ENCODE data around the gene PPP1R13L. TPM values are rescaled to one million over a fixed set of nuclear protein-coding genes. Genes with fewer than 3 reads are reported as not detected.
"Not testable (repeated sequence)": the region's sequence is repeated elsewhere in the genome, so short reads cannot be mapped to it uniquely, and the experiment has no call there.

PPP1R13L gene
- total RNA-seq = 17.6 TPM
- long read RNA-seq, transcript PPP1R13L-204 (6 exons, 2,512 nt) = major isoform, 9 of 10 reads
- long read RNA-seq, partial matches to known transcripts = 0 of 10 reads
- long read RNA-seq, other reads (novel, unspliced or antisense) = 1 of 10 reads

GRCh38 chr19:45404557-45405434 is at the start of gene PPP1R13L:
TSS of gene PPP1R13L (minus strand) at chr19:45405069. CDS start at chr19:45398318, 6,751 bp downstream.
- DNase-seq (ENCODE audit: low spot score) = no peak

DNA sequence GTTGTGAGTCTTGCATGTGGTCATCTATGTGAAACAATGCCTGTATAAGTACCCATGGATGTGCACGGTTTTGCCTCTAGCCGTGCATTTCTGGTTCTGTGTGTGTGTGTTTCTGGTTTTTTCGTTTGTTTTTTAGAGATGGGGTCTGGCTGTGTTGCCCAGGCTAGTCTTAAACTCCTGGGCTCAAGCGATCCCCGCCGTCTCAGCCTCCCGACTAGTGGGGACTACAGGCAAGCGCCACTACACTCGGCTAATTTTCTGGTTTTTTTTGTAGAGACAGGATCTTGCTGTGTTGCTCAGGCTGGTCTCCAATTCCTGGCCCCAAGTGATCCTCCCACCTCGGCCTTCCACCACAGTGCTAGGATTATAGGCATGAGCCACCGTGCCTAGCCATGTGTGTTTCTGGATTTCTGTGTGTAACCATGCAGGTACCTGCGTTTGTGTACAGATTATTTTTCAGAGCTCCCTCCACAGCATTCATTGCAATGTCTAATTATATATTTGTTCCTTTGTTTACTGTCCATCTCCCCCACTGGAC is 47.0 kb upstream of the PPP1R13L start:
- DNase-seq (ENCODE audit: low spot score) = no peak

DNA sequence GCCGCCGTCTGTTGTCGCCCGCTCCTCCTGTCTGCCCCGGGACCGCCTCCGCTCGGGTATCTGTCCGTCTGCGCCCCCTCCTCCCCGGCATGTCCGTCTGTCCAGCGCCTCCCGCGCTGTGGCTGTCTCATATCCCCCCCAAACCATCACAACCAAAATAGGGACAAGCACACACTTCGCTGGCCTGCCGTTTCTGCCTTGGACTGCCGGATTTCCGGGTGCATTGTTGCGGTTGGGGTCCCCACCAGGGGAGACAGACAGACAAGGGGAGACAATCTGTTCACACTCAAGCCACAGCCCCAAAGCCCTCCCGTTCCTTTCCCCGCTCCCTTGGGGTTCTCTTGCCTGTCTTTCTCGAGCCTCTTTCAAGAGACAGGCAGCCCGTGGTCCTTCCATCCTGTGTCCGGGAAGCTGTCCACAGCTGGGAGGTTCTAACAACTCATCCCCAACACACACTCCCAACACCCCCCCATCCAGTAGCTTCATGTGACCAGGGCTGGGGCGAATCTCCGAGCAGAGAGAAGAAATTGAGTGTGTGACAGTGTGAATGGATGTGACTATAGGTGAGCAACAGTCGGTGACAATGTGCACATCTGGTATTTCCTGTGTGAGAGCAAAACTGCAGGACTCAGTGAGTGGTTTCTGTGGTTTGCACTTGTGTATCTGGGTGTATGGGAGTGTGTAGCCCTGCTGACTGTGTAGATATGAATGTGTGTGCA is 46.4 kb upstream of the PPP1R13L start:
- no peak for DNase-seq (ENCODE audit: low spot score)

GRCh38 chr19:45450012-45450333 is 45.1 kb upstream of the PPP1R13L start:
- no peak for DNase-seq (ENCODE audit: low spot score)

DNA sequence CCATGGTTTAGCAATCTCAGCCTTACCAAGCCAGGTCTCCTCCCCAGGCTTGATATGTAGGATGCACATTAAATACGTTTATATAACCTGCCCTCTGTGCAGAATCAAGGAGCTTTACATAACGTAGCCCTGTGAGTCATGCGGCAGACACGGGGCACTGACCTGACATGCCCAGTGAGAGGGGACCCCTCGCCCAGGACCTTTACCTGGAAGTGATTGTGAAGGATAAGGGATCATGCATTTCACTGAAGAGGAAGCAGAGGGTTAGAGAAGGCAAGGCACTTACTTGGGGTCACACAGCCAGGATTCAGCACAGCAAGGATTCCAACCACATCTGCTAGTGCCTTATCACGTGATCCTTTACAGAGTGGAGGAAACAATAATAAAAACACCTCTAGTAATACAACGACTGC is 44.0 kb upstream of the PPP1R13L start:
- DNase-seq (ENCODE audit: low spot score) = no peak

- no peak for DNase-seq (ENCODE audit: low spot score)
Observed at GRCh38 chr19:45448425-45448756, 43.5 kb upstream of the PPP1R13L start.

- DNase-seq (ENCODE audit: low spot score) = no peak
Observed at GRCh38 chr19:45446944-45447343, 42.1 kb upstream of the PPP1R13L start.

DNA sequence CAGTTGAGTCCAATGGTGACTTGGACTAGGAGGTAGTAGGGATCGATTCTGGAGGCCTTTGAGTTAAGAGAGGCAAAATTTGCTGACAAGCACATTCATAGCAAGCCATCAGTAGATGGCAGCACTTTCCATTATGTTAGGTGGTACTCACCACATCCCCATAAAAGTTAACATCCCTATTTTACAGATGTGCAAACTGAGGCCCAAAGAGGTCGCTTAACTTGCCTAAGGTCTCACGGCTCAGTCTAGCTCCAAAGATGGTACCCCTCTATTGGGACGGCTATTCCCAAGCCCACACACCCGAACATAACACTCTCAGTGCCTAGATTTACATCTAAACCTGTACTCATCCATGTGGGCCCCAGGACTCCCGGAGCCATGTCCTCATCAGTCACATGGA is 41.4 kb upstream of the PPP1R13L start:
- DNase-seq (ENCODE audit: low spot score) = no peak

DNA sequence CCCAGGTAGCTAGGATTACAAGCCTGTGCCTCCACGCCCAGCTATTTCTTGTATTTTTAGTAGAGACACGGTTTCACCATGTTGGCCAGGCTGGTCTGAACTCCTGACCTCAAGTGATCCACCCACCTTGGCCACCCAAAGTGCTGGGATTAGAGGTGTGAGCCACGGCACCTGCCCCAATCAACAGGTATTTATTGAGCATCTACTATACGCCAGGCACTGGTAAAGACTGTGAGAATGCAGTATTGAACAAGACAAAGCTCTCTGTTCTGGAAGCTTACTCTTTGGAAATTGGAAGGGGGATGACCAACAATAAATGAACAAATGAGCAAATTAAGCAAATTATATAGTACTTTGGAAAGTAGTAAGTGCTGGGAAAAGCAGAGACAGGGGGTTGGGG is 40.3 kb upstream of the PPP1R13L start:
- no peak for DNase-seq (ENCODE audit: low spot score)

GRCh38 chr19:45444318-45445041 is 39.6 kb upstream of the PPP1R13L start:
- peak; percentile 97 for DNase-seq (ENCODE audit: low spot score)

DNA sequence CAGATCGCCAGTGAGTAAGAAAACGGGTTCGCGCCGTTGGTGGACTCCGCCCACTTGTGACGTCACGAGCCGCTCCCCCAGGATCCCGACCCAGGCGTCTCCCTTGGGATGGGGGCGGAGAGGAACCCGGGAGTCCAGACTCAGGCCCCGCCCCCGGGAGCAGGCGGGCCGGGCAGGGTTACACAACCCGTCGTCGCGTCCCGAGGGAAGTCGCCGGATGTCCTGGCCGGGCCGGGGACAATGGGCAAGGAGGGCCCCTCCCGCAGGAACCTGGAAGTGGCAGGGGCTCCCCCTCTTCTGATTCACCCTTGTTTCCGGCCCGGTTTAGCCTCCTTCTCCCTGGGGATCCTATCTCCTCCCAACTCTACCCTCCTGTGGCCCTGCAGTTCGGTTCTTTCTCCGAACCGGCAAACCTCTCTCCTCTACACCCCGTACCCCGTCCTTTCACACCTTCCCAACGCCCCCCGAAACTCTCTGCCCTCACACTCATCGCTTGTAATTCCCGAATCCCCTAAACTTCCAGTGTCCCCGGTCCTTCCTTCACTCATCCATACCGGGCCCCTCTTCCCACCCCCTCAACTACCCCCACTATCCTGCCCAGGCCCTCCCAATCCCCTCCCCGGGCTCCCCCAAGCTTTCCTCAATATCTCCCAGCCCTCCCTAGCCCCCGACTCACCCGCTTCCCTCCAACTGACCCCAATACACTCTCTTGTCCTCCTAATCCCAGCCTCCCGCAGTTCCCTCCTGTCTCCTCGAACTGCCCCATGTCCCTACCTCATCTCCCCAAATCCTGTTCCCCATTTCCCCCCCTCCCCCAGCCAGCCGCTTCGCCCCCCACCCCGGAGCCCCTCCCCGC is 38.8 kb upstream of the PPP1R13L start:
- DNase-seq (ENCODE audit: low spot score) = peak; percentile 99

GRCh38 chr19:45442778-45443461 is 38.1 kb upstream of the PPP1R13L start:
- no peak for DNase-seq (ENCODE audit: low spot score)

- DNase-seq (ENCODE audit: low spot score) = no peak
Observed at GRCh38 chr19:45442408-45442777, 37.5 kb upstream of the PPP1R13L start.

DNA sequence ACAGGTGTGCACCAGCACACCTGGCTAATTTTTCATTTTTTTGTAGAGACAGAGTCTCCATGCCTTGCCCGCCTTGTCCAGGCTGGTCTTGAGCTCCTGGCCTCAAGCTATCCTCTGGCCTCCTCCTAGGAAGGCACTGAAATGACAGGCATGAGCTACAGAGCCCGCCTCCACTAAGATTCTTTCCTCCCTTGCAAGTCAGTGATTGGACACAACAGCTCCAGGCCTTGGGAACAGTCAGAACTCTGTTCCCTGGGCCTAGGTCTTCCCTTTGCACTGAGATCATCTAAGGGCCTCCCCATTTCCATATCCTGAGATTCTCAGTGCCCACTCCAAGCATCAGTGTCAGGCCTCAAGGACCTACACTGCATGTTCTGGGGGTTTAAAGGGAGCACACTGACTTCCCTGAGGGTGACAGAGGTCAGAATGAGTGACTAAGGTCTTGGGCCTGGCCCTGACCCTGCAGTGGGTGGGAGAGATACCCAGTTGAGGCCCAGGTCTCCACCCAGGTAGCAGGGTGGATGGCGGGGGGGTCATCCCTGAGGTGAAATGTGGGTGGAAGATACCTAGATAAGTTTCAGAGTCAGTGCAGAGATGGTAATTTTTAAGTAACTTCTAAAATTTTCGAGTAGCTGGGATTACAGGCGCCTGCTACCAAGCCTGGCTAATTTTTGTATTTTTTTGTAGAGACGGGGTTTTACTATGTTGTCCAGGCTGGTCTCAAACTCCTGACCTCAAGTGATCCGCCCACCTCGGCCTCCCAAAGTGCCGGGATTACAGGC is 36.2 kb upstream of the PPP1R13L start:
- DNase-seq (ENCODE audit: low spot score) = no peak

DNA sequence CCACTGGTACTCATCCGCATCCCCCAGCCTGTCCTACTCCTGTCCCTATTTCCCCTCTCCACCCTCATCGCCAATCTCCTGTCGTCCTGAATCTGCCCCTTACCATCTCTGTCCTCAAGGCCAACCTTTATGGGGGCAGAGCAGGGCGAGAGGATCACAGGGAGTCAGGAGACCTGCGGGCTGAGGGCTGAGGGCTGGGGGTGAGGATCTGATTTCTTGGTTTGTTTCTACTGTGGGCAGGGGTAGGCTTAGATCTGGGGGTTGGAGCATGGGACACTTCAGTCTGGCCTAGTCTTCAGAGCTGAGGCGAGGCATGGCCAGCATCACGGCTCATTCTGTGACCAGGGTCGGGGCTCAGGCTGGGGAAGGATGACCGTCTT is 35.4 kb upstream of the PPP1R13L start:
- no peak for DNase-seq (ENCODE audit: low spot score)

GRCh38 chr19:45439569-45440258 is 34.8 kb upstream of the PPP1R13L start:
- DNase-seq (ENCODE audit: low spot score) = peak; percentile 93

GRCh38 chr19:45439190-45439568 is 34.3 kb upstream of the PPP1R13L start:
- DNase-seq (ENCODE audit: low spot score) = no peak

GRCh38 chr19:45437328-45437727 is 32.5 kb upstream of the PPP1R13L start:
- no peak for DNase-seq (ENCODE audit: low spot score)

DNA sequence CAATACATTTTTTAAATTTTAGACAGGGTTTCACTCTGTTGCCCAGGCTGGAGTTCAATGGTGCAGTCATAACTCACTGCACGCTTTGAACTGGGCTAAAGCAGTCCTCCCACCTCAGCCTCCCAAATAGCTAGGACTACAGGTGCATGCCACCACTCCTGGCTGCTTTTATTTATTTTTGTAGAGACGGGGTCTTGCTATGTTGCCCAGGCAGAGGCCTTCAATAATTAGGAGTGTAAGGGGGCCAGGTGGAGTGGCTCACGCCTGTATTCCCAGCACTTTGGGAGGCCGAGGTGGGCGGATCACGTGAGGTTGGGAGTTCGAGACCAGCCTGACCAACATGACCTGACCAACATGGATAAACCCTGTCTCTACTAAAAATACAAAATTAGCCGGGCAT is 27.7 kb upstream of the PPP1R13L start:
- DNase-seq (ENCODE audit: low spot score) = not testable (repeated sequence)

Measured in mesenteric fat pad (tissue), 1 donor.